K562 (cell line): Measurements from ENCODE around the gene RYR1. TPM values are rescaled to one million over a fixed set of nuclear protein-coding genes. Genes with fewer than 3 reads are reported as not detected.
A peak's percentile ranks its signal among the peaks of the same experiment; 100 is the strongest.

Experiments
- BHLHE40 ChIP-seq: IDR thresholded peaks from 2 replicates; pipeline ENCODE4 v1.6.1; 2011; ENCODE audit warnings: low read length, improper control_type of control experiment
- MIER1 ChIP-seq: fragments of 450-650 bp; IDR thresholded peaks from 2 replicates; pipeline ENCODE4 v1.6.1; 2016; ENCODE audit warnings: antibody characterized with exemption, mild to moderate bottlenecking, low read depth
- PHF21A ChIP-seq: fragments of 450-650 bp; IDR thresholded peaks from 2 replicates; pipeline ENCODE4 v1.6.1; 2017; ENCODE audit warnings: low read depth, borderline replicate concordance
- POLR2H ChIP-seq: IDR thresholded peaks from 2 replicates; pipeline ENCODE4 v1.6.1; 2016; ENCODE audit warnings: missing genetic modification characterization, low read depth, mild to moderate bottlenecking, control low read depth, missing compliant biosample characterization, moderate library complexity
- PRMT5 ChIP-seq: sonication (generic); formaldehyde crosslinking; IDR thresholded peaks from 2 replicates; pipeline ENCODE4 v1.5.0; 2020; ENCODE audit warnings: missing genetic modification reagents
- SREBF2 ChIP-seq: sonication (generic); formaldehyde crosslinking; IDR thresholded peaks from 2 replicates; pipeline ENCODE4 v1.4.0; 2020; ENCODE audit warnings: mild to moderate bottlenecking, missing genetic modification reagents
- ZBTB1 ChIP-seq: sonication (generic); formaldehyde crosslinking; IDR thresholded peaks from 2 replicates; pipeline ENCODE4 v1.8.1; 2023; ENCODE audit warnings: missing genetic modification reagents, low read depth, mild to moderate bottlenecking, borderline replicate concordance
- ZNF121 ChIP-seq: sonication (generic); formaldehyde crosslinking; conservative IDR thresholded peaks from 2 replicates; pipeline ENCODE4 v1.8.0; 2022; ENCODE audit warnings: missing genetic modification reagents
- ZNF184 ChIP-seq: sonication (generic); formaldehyde crosslinking; IDR thresholded peaks from 2 replicates; pipeline ENCODE4 v1.5.0; 2020; ENCODE audit warnings: missing genetic modification reagents
- polyA plus RNA-seq, 8 experiments: library from polyadenylated mRNA; depleted of rRNA in 4 of 8; stranded (reverse) in 5 of 8; unstranded in 3 of 8; fragments of >200 nt; fragmentation: Nextera tagmentation in 2 of 8; fragmentation: Illumina TruSeq in 1 of 8; extraction: Ambion mirVana in 2 of 8; extraction: Trizol in 1 of 8; gene quantifications; 2 replicates each; pipeline versions ENCODE4 v1.2.1 to v1.2.3, GENCODE V29; 2011 to 2014; ENCODE audit warnings: inconsistent platforms in 1 of 8, missing spikeins in 1 of 8
- total RNA-seq, 7 experiments: library from RNA; depleted of rRNA in 6 of 7; stranded (reverse); fragments of >200 nt in 6 of 7; fragmentation: Illumina TruSeq in 2 of 7; extraction: Trizol in 2 of 7; gene quantifications; 2 replicates each; pipeline versions ENCODE4 v1.2.1 to v1.2.3, GENCODE V29; 2011 to 2021; ENCODE audit warnings: low replicate concordance in 1 of 7
- TF ChIP-seq, protein P1 (sequence below): fragments of 250-450 bp; sonication (Bioruptor Pico); IDR thresholded peaks from 2 replicates; pipeline ENCODE4 v1.5.0; 2021
- TF ChIP-seq, protein P2 (sequence below): fragments of 450-650 bp; formaldehyde crosslinking; IDR thresholded peaks from 2 replicates; pipeline ENCODE4 v1.4.0; 2020; ENCODE audit warnings: mild to moderate bottlenecking, moderate library complexity
- TF ChIP-seq, protein P3 (sequence below), 3 experiments: fragments of 200-800 bp in 1 of 3; sonication (Bioruptor generic) in 1 of 3; sonication (generic) in 1 of 3; formaldehyde crosslinking in 1 of 3; IDR thresholded peaks; 2 replicates each; pipeline versions ENCODE4 v1.6.1 to v1.8.0; 2016 to 2022; ENCODE audit warnings: mild to moderate bottlenecking in 2 of 3, missing compliant biosample characterization in 2 of 3, missing genetic modification characterization in 2 of 3, missing genetic modification reagents in 1 of 3
- TF ChIP-seq, protein P4 (sequence below): sonication (generic); formaldehyde crosslinking; IDR thresholded peaks from 2 replicates; pipeline ENCODE4 v1.4.0; 2020; ENCODE audit warnings: mild to moderate bottlenecking, missing genetic modification reagents
- TF ChIP-seq, protein P5 (sequence below): sonication (generic); formaldehyde crosslinking; IDR thresholded peaks from 2 replicates; pipeline ENCODE4 v1.8.1; 2023; ENCODE audit warnings: missing genetic modification reagents, mild to moderate bottlenecking, borderline replicate concordance
- TF ChIP-seq, protein P6 (sequence below): fragments of 250-450 bp; sonication (Bioruptor Pico); IDR thresholded peaks from 2 replicates; pipeline ENCODE4 v1.8.0; 2022; ENCODE audit warnings: inconsistent platforms, mild to moderate bottlenecking, moderate library complexity, borderline replicate concordance

RYR1 gene
- total and polyA plus RNA-seq, 9 of the 15 experiments (the other 6 are each of a cell fraction or from before 2014, with no cell fraction given), result 0.11 to 7.4 (median 3.7) TPM

DNA sequence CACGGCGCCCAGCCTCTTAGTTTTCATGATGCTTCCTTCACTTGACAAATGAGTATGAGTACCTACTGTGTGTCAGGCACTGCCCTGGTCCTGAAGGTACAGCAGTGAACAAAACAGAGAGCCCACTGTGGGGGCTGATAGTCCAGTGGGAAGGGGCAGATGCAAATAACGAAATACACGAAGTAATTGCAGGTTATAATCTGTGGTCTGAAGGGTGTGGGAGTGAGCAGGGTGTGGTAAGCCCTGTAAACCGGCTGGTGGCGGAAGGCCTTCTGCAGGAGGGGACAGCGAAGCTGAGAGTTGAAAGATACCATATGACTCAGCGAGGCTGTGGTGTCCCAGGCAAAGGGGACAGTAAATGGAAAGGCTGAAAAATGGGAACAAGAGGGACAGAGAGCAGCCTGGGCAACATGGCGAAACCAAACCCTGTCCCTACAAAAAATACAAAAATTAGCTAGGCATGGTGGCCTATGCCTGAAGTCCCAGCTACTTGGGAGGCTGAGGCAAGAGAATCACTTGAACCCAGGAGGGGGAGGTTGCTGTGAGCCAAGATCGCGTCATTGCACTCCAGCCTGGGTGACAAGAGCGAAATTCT is 123.8 kb downstream of the RYR1 start (continued):
- TF ChIP-seq, protein P1, sequence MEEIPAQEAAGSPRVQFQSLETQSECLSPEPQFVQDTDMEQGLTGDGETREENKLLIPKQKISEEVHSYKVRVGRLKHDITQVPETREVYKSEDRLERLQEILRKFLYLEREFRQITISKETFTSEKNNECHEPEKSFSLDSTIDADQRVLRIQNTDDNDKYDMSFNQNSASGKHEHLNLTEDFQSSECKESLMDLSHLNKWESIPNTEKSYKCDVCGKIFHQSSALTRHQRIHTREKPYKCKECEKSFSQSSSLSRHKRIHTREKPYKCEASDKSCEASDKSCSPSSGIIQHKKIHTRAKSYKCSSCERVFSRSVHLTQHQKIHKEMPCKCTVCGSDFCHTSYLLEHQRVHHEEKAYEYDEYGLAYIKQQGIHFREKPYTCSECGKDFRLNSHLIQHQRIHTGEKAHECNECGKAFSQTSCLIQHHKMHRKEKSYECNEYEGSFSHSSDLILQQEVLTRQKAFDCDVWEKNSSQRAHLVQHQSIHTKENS (CRISPR knock-in tag), result no peak
- TF ChIP-seq SREBF2 (CRISPR knock-in tag), result no peak
- TF ChIP-seq, protein P2, sequence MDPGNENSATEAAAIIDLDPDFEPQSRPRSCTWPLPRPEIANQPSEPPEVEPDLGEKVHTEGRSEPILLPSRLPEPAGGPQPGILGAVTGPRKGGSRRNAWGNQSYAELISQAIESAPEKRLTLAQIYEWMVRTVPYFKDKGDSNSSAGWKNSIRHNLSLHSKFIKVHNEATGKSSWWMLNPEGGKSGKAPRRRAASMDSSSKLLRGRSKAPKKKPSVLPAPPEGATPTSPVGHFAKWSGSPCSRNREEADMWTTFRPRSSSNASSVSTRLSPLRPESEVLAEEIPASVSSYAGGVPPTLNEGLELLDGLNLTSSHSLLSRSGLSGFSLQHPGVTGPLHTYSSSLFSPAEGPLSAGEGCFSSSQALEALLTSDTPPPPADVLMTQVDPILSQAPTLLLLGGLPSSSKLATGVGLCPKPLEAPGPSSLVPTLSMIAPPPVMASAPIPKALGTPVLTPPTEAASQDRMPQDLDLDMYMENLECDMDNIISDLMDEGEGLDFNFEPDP (CRISPR knock-in tag), result no peak
- no peak for TF ChIP-seq PHF21A
- TF ChIP-seq BHLHE40, result peak; percentile 43
- TF ChIP-seq, protein P3, sequence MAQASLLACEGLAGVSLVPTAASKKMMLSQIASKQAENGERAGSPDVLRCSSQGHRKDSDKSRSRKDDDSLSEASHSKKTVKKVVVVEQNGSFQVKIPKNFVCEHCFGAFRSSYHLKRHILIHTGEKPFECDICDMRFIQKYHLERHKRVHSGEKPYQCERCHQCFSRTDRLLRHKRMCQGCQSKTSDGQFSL (CRISPR knock-in tag; IDR thresholded peaks at IDR 0.05), result no peak
- TF ChIP-seq, protein P3 (tag; IDR thresholded peaks at IDR 0.05), result no peak
- TF ChIP-seq ZBTB1 (CRISPR knock-in tag), result no peak
- TF ChIP-seq, protein P4, sequence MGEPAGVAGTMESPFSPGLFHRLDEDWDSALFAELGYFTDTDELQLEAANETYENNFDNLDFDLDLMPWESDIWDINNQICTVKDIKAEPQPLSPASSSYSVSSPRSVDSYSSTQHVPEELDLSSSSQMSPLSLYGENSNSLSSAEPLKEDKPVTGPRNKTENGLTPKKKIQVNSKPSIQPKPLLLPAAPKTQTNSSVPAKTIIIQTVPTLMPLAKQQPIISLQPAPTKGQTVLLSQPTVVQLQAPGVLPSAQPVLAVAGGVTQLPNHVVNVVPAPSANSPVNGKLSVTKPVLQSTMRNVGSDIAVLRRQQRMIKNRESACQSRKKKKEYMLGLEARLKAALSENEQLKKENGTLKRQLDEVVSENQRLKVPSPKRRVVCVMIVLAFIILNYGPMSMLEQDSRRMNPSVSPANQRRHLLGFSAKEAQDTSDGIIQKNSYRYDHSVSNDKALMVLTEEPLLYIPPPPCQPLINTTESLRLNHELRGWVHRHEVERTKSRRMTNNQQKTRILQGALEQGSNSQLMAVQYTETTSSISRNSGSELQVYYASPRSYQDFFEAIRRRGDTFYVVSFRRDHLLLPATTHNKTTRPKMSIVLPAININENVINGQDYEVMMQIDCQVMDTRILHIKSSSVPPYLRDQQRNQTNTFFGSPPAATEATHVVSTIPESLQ (CRISPR knock-in tag), result no peak
- no peak for TF ChIP-seq MIER1
- TF ChIP-seq, protein P5, sequence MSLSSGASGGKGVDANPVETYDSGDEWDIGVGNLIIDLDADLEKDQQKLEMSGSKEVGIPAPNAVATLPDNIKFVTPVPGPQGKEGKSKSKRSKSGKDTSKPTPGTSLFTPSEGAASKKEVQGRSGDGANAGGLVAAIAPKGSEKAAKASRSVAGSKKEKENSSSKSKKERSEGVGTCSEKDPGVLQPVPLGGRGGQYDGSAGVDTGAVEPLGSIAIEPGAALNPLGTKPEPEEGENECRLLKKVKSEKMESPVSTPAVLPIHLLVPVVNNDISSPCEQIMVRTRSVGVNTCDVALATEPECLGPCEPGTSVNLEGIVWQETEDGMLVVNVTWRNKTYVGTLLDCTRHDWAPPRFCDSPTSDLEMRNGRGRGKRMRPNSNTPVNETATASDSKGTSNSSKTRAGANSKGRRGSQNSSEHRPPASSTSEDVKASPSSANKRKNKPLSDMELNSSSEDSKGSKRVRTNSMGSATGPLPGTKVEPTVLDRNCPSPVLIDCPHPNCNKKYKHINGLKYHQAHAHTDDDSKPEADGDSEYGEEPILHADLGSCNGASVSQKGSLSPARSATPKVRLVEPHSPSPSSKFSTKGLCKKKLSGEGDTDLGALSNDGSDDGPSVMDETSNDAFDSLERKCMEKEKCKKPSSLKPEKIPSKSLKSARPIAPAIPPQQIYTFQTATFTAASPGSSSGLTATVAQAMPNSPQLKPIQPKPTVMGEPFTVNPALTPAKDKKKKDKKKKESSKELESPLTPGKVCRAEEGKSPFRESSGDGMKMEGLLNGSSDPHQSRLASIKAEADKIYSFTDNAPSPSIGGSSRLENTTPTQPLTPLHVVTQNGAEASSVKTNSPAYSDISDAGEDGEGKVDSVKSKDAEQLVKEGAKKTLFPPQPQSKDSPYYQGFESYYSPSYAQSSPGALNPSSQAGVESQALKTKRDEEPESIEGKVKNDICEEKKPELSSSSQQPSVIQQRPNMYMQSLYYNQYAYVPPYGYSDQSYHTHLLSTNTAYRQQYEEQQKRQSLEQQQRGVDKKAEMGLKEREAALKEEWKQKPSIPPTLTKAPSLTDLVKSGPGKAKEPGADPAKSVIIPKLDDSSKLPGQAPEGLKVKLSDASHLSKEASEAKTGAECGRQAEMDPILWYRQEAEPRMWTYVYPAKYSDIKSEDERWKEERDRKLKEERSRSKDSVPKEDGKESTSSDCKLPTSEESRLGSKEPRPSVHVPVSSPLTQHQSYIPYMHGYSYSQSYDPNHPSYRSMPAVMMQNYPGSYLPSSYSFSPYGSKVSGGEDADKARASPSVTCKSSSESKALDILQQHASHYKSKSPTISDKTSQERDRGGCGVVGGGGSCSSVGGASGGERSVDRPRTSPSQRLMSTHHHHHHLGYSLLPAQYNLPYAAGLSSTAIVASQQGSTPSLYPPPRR (CRISPR knock-in tag), result no peak
- TF ChIP-seq POLR2H (tag), result no peak
- TF ChIP-seq, protein P6, sequence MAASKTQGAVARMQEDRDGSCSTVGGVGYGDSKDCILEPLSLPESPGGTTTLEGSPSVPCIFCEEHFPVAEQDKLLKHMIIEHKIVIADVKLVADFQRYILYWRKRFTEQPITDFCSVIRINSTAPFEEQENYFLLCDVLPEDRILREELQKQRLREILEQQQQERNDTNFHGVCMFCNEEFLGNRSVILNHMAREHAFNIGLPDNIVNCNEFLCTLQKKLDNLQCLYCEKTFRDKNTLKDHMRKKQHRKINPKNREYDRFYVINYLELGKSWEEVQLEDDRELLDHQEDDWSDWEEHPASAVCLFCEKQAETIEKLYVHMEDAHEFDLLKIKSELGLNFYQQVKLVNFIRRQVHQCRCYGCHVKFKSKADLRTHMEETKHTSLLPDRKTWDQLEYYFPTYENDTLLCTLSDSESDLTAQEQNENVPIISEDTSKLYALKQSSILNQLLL (CRISPR knock-in tag), result no peak
- no peak for TF ChIP-seq ZNF121 (CRISPR knock-in tag)
- no peak for TF ChIP-seq ZNF184 (CRISPR knock-in tag)
- no peak for TF ChIP-seq PRMT5 (CRISPR knock-in tag)
